HEK293 (cell line): ENCODE data around the gene MAP1B.

ENCODE experiments used
- FEZF1 ChIP-seq: fragments of 450-650 bp; formaldehyde crosslinking; IDR thresholded peaks from 2 replicates; pipeline ENCODE4 v1.5.1; 2016; ENCODE audit warnings: missing biosample characterization, missing genetic modification characterization
- GLIS2 ChIP-seq: fragments of 450-650 bp; formaldehyde crosslinking; IDR thresholded peaks from 2 replicates; pipeline ENCODE4 v1.5.1; 2016; ENCODE audit warnings: missing biosample characterization, missing genetic modification characterization
- HOXA7 ChIP-seq: sonication (generic); formaldehyde crosslinking; IDR thresholded peaks from 2 replicates; pipeline ENCODE4 v1.8.1; 2022; ENCODE audit warnings: missing genetic modification reagents, borderline replicate concordance
- KLF1 ChIP-seq: fragments of 450-650 bp; formaldehyde crosslinking; IDR thresholded peaks from 2 replicates; pipeline ENCODE4 v1.5.1; 2016; ENCODE audit warnings: missing biosample characterization, missing genetic modification characterization
- KLF16 ChIP-seq: fragments of 450-650 bp; formaldehyde crosslinking; IDR thresholded peaks from 2 replicates; pipeline ENCODE4 v1.5.1; 2017; ENCODE audit warnings: missing biosample characterization, missing genetic modification characterization
- MYNN ChIP-seq: fragments of 450-650 bp; formaldehyde crosslinking; IDR thresholded peaks from 2 replicates; pipeline ENCODE4 v1.5.1; 2016; ENCODE audit warnings: missing biosample characterization, missing genetic modification characterization, borderline replicate concordance
- PBX3 ChIP-seq: sonication (generic); formaldehyde crosslinking; IDR thresholded peaks from 2 replicates; pipeline ENCODE4 v1.8.1; 2022; ENCODE audit warnings: mild to moderate bottlenecking, moderate library complexity, missing genetic modification reagents
- PRDM4 ChIP-seq: fragments of 450-650 bp; formaldehyde crosslinking; IDR thresholded peaks from 2 replicates; pipeline ENCODE4 v1.5.1; 2017; ENCODE audit warnings: missing biosample characterization, missing genetic modification characterization
- TCF7L2 ChIP-seq: IDR thresholded peaks from 2 replicates; pipeline ENCODE4 v1.6.1; 2011; ENCODE audit warnings: low read depth, mild to moderate bottlenecking, inconsistent platforms, low read length, moderate library complexity, borderline replicate concordance
- TRIM28 ChIP-seq: IDR thresholded peaks from 2 replicates; pipeline ENCODE4 v1.6.1; 2011; ENCODE audit warnings: low read length, control low read depth, borderline replicate concordance
- WT1 ChIP-seq: fragments of 450-650 bp; formaldehyde crosslinking; IDR thresholded peaks from 2 replicates; pipeline ENCODE4 v1.5.1; 2016; ENCODE audit warnings: missing biosample characterization, missing genetic modification characterization
- ZEB2 ChIP-seq: fragments of 450-650 bp; formaldehyde crosslinking; IDR thresholded peaks from 2 replicates; pipeline ENCODE4 v1.5.1; 2016; ENCODE audit warnings: missing biosample characterization, missing genetic modification characterization
- ZFP37 ChIP-seq: fragments of 450-650 bp; formaldehyde crosslinking; IDR thresholded peaks from 2 replicates; pipeline ENCODE4 v1.5.1; 2016; ENCODE audit warnings: missing biosample characterization, missing genetic modification characterization
- ZNF354C ChIP-seq: fragments of 450-650 bp; formaldehyde crosslinking; IDR thresholded peaks from 2 replicates; pipeline ENCODE4 v1.5.1; 2016; ENCODE audit warnings: missing biosample characterization, missing genetic modification characterization, low read depth, borderline replicate concordance
- ZNF362 ChIP-seq: fragments of 450-650 bp; formaldehyde crosslinking; IDR thresholded peaks from 2 replicates; pipeline ENCODE4 v1.5.1; 2016; ENCODE audit warnings: missing biosample characterization, missing genetic modification characterization
- ZNF366 ChIP-seq: fragments of 450-650 bp; formaldehyde crosslinking; conservative IDR thresholded peaks from 2 replicates; pipeline ENCODE4 v1.5.1; 2016; ENCODE audit warnings: missing biosample characterization, missing genetic modification characterization
- ZNF473 ChIP-seq: fragments of 450-650 bp; formaldehyde crosslinking; IDR thresholded peaks from 2 replicates; pipeline ENCODE4 v1.5.1; 2017; ENCODE audit warnings: missing biosample characterization, missing genetic modification characterization
- ZNF48 ChIP-seq: fragments of 450-650 bp; formaldehyde crosslinking; IDR thresholded peaks from 2 replicates; pipeline ENCODE4 v1.5.1; 2016; ENCODE audit warnings: missing biosample characterization, missing genetic modification characterization
- ZNF558 ChIP-seq: fragments of 450-650 bp; formaldehyde crosslinking; IDR thresholded peaks from 2 replicates; pipeline ENCODE4 v1.5.1; 2016; ENCODE audit warnings: missing biosample characterization, missing genetic modification characterization
- ZNF561 ChIP-seq: fragments of 450-650 bp; IDR thresholded peaks from 2 replicates; pipeline ENCODE4 v1.5.1; 2018; ENCODE audit warnings: missing biosample characterization, missing genetic modification characterization, borderline replicate concordance
- ZNF585B ChIP-seq: fragments of 450-650 bp; formaldehyde crosslinking; IDR thresholded peaks from 2 replicates; pipeline ENCODE4 v1.5.1; 2016; ENCODE audit warnings: missing biosample characterization, missing genetic modification characterization
- ZNF600 ChIP-seq: fragments of 450-650 bp; formaldehyde crosslinking; IDR thresholded peaks from 2 replicates; pipeline ENCODE4 v1.5.1; 2016; ENCODE audit warnings: missing biosample characterization, missing genetic modification characterization
- ZNF654 ChIP-seq: fragments of 450-650 bp; formaldehyde crosslinking; IDR thresholded peaks from 2 replicates; pipeline ENCODE4 v1.5.1; 2016; ENCODE audit warnings: low read depth, missing biosample characterization, missing genetic modification characterization
- ZNF701 ChIP-seq: fragments of 450-650 bp; formaldehyde crosslinking; IDR thresholded peaks from 2 replicates; pipeline ENCODE4 v1.5.1; 2016; ENCODE audit warnings: missing biosample characterization, missing genetic modification characterization
- ZNF776 ChIP-seq: fragments of 450-650 bp; formaldehyde crosslinking; IDR thresholded peaks from 2 replicates; pipeline ENCODE4 v1.5.0; 2017; ENCODE audit warnings: missing biosample characterization, missing genetic modification characterization, borderline replicate concordance
- ZSCAN5A ChIP-seq: fragments of 450-650 bp; formaldehyde crosslinking; IDR thresholded peaks from 2 replicates; pipeline ENCODE4 v1.5.1; 2016; ENCODE audit warnings: missing biosample characterization, missing genetic modification characterization
- TF ChIP-seq, protein P1 (sequence below): fragments of 450-650 bp; formaldehyde crosslinking; IDR thresholded peaks from 2 replicates; pipeline ENCODE4 v1.5.1; 2017; ENCODE audit warnings: missing biosample characterization, missing genetic modification characterization
- TF ChIP-seq, protein P2 (sequence below): fragments of 450-650 bp; formaldehyde crosslinking; IDR thresholded peaks from 2 replicates; pipeline ENCODE4 v1.5.1; 2017; ENCODE audit warnings: missing biosample characterization, missing genetic modification characterization
- TF ChIP-seq, protein P3 (sequence below): fragments of 450-650 bp; IDR thresholded peaks from 2 replicates; pipeline ENCODE4 v1.5.1; 2018; ENCODE audit warnings: missing biosample characterization, missing genetic modification characterization

Gene MAP1B

GRCh38 chr5:72209147-72210115, 102.2 kb downstream of the MAP1B start (continued):
- TF ChIP-seq TRIM28 = no peak
- TF ChIP-seq KLF1 (tag by site-specific recombination) = no peak
- TF ChIP-seq GLIS2 = peak; percentile 45
- no peak for TF ChIP-seq ZNF48 (tag by site-specific recombination)
- TF ChIP-seq ZNF558 = no peak
- no peak for TF ChIP-seq ZNF701 (tag by site-specific recombination)
- TF ChIP-seq KLF16 (tag by site-specific recombination) = no peak
- TF ChIP-seq ZEB2 (tag by site-specific recombination) = peak; percentile 57
- TF ChIP-seq, protein P1, sequence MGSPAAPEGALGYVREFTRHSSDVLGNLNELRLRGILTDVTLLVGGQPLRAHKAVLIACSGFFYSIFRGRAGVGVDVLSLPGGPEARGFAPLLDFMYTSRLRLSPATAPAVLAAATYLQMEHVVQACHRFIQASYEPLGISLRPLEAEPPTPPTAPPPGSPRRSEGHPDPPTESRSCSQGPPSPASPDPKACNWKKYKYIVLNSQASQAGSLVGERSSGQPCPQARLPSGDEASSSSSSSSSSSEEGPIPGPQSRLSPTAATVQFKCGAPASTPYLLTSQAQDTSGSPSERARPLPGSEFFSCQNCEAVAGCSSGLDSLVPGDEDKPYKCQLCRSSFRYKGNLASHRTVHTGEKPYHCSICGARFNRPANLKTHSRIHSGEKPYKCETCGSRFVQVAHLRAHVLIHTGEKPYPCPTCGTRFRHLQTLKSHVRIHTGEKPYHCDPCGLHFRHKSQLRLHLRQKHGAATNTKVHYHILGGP (tag by site-specific recombination) = no peak
- TF ChIP-seq ZNF354C (tag by site-specific recombination) = no peak
- TF ChIP-seq, protein P2, sequence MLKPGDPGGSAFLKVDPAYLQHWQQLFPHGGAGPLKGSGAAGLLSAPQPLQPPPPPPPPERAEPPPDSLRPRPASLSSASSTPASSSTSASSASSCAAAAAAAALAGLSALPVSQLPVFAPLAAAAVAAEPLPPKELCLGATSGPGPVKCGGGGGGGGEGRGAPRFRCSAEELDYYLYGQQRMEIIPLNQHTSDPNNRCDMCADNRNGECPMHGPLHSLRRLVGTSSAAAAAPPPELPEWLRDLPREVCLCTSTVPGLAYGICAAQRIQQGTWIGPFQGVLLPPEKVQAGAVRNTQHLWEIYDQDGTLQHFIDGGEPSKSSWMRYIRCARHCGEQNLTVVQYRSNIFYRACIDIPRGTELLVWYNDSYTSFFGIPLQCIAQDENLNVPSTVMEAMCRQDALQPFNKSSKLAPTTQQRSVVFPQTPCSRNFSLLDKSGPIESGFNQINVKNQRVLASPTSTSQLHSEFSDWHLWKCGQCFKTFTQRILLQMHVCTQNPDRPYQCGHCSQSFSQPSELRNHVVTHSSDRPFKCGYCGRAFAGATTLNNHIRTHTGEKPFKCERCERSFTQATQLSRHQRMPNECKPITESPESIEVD (tag by site-specific recombination) = peak; percentile 72
- TF ChIP-seq ZSCAN5A (tag by site-specific recombination) = no peak
- peak; percentile 91 for TF ChIP-seq ZNF561 (tag by site-specific recombination)
- no peak for TF ChIP-seq ZNF585B (tag by site-specific recombination)
- TF ChIP-seq ZNF362 (tag by site-specific recombination) = peak; percentile 96
- peak; percentile 46; the same call in 1 of the 2 replicates for TF ChIP-seq PRDM4 (tag by site-specific recombination)
- no peak for TF ChIP-seq ZNF776 (tag by site-specific recombination)
- TF ChIP-seq FEZF1 = peak; percentile 88
- TF ChIP-seq ZNF600 (tag by site-specific recombination) = peak; percentile 74
- TF ChIP-seq TCF7L2 = no peak
- peak; percentile 39 for TF ChIP-seq ZNF654 (tag by site-specific recombination)
- TF ChIP-seq HOXA7 = no peak
- TF ChIP-seq WT1 (tag by site-specific recombination) = peak; percentile 90
- TF ChIP-seq ZNF473 (tag by site-specific recombination) = no peak
- no peak for TF ChIP-seq PBX3 (CRISPR knock-in tag)
- no peak for TF ChIP-seq MYNN (tag by site-specific recombination)
- no peak; the same call in 1 of the 2 replicates for TF ChIP-seq ZNF366 (tag by site-specific recombination)
- TF ChIP-seq, protein P3, sequence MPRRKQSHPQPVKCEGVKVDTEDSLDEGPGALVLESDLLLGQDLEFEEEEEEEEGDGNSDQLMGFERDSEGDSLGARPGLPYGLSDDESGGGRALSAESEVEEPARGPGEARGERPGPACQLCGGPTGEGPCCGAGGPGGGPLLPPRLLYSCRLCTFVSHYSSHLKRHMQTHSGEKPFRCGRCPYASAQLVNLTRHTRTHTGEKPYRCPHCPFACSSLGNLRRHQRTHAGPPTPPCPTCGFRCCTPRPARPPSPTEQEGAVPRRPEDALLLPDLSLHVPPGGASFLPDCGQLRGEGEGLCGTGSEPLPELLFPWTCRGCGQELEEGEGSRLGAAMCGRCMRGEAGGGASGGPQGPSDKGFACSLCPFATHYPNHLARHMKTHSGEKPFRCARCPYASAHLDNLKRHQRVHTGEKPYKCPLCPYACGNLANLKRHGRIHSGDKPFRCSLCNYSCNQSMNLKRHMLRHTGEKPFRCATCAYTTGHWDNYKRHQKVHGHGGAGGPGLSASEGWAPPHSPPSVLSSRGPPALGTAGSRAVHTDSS (tag by site-specific recombination) = no peak
- no peak for TF ChIP-seq ZFP37 (tag by site-specific recombination)
